CD14-positive monocyte (primary cell): ENCODE data around the gene MOB3B. TPM values are rescaled to one million over a fixed set of nuclear protein-coding genes. Genes with fewer than 3 reads are reported as not detected.

Experiments used
- DNase-seq, 3 donors: peaks; one replicate each; pipeline ENCODE4 v3.0.0-alpha.2; 2011 to 2022
- H2AFZ ChIP-seq: 2 replicates; pipeline ENCODE4 v1.6.0; 2012; ENCODE audit warnings: mild to moderate bottlenecking, low read depth, low read length, inconsistent platforms; ENCODE audit not compliant: insufficient read depth, poor library complexity, severe bottlenecking
- H3K27ac ChIP-seq, 2 donors: 1 replicate in 1 of 2; 2 replicates in 1 of 2; pipeline ENCODE4 v1.5.1; 2012 to 2013; ENCODE audit warnings: low read length in 2 of 2, control low read depth in 1 of 2, inconsistent platforms in 1 of 2, low read depth in 1 of 2, mild to moderate bottlenecking in 1 of 2
- H3K27me3 ChIP-seq, 2 donors: one replicate each; pipeline versions ENCODE4 v1.6.0 to v1.6.1; 2011 to 2013; ENCODE audit warnings: low read length in 2 of 2; ENCODE audit not compliant: control insufficient read depth in 2 of 2, insufficient read depth in 2 of 2
- H3K36me3 ChIP-seq, 2 donors: replicated peaks in 1 of 2; 1 replicate in 1 of 2; 2 replicates in 1 of 2; pipeline versions ENCODE4 v1.5.1 to v1.6.1; 2012 to 2013; ENCODE audit warnings: low read length in 2 of 2, control low read depth in 1 of 2, inconsistent platforms in 1 of 2, mild to moderate bottlenecking in 1 of 2; ENCODE audit not compliant: insufficient read depth in 2 of 2, control insufficient read depth in 1 of 2
- H3K4me1 ChIP-seq, 2 donors: 1 replicate in 1 of 2; 2 replicates in 1 of 2; pipeline versions ENCODE4 v1.5.1 to v1.6.1; 2012 to 2013; ENCODE audit warnings: low read length in 2 of 2, control low read depth in 1 of 2, inconsistent platforms in 1 of 2, mild to moderate bottlenecking in 1 of 2, moderate library complexity in 1 of 2; ENCODE audit not compliant: insufficient read depth in 2 of 2, control insufficient read depth in 1 of 2
- H3K4me2 ChIP-seq: replicated peaks from 2 replicates; pipeline ENCODE3; 2012; ENCODE audit warnings: low read length, moderate library complexity, mild to moderate bottlenecking; ENCODE audit not compliant: poor library complexity, severe bottlenecking; ENCODE audit errors: extremely low read depth
- H3K4me3 ChIP-seq, 3 experiments: fragments of 200-600 bp in 1 of 3; sonication (generic) in 1 of 3; replicated peaks in 1 of 3; 1 replicate in 2 of 3; 2 replicates in 1 of 3; pipeline ENCODE4 v1.5.1; 2011 to 2013; ENCODE audit warnings: low read length in 3 of 3, mild to moderate bottlenecking in 3 of 3, control low read depth in 2 of 3, low read depth in 2 of 3, inconsistent platforms in 1 of 3, moderate library complexity in 1 of 3
- H3K79me2 ChIP-seq: 2 replicates; pipeline ENCODE4 v1.6.0; 2012; ENCODE audit warnings: mild to moderate bottlenecking, control low read depth, inconsistent platforms, low read length, moderate library complexity; ENCODE audit not compliant: insufficient read depth
- H3K9ac ChIP-seq: 2 replicates; pipeline ENCODE4 v1.6.0; 2017; ENCODE audit warnings: low read length, mild to moderate bottlenecking; ENCODE audit not compliant: insufficient read depth, poor library complexity, severe bottlenecking
- H3K9me3 ChIP-seq, 2 donors: replicated peaks in 1 of 2; 1 replicate in 1 of 2; 2 replicates in 1 of 2; pipeline versions ENCODE4 v1.5.1 to v1.6.1; 2012 to 2013; ENCODE audit warnings: low read length in 2 of 2, control low read depth in 1 of 2; ENCODE audit not compliant: control insufficient read depth in 1 of 2, insufficient read depth in 1 of 2
- H4K20me1 ChIP-seq: 2 replicates; pipeline ENCODE4 v1.6.0; 2012; ENCODE audit warnings: mild to moderate bottlenecking, low read length, control low read depth, moderate library complexity; ENCODE audit not compliant: insufficient read depth
- H3K27ac Mint-ChIP-seq, 7 donors: one replicate each; pipeline ENCODE4 v1.8.0; 2020; ENCODE audit warnings: mild to moderate bottlenecking in 7 of 7, mixed read lengths in 7 of 7, moderate library complexity in 6 of 7, inconsistent platforms in 2 of 7
- H3K27me3 Mint-ChIP-seq, 3 donors: one replicate each; pipeline ENCODE4 v1.8.0; 2021 to 2022; ENCODE audit warnings: low read depth in 3 of 3, mild to moderate bottlenecking in 3 of 3, mixed read lengths in 3 of 3, moderate library complexity in 3 of 3, inconsistent platforms in 1 of 3
- H3K36me3 Mint-ChIP-seq, 2 donors: one replicate each; pipeline ENCODE4 v1.8.0; 2020; ENCODE audit warnings: mixed read lengths in 2 of 2, inconsistent platforms in 1 of 2, mild to moderate bottlenecking in 1 of 2
- H3K4me1 Mint-ChIP-seq: one replicate; pipeline ENCODE4 v1.8.0; 2020; ENCODE audit warnings: mild to moderate bottlenecking, mixed read lengths
- H3K4me3 Mint-ChIP-seq, 2 donors: one replicate each; pipeline ENCODE4 v1.8.0; 2020; ENCODE audit warnings: mild to moderate bottlenecking in 2 of 2, mixed read lengths in 2 of 2, moderate library complexity in 1 of 2
- H3K9me3 Mint-ChIP-seq, 7 donors: one replicate each; pipeline ENCODE4 v1.8.0; 2020 to 2022; ENCODE audit warnings: mixed read lengths in 7 of 7, mild to moderate bottlenecking in 6 of 7, moderate library complexity in 6 of 7, inconsistent platforms in 2 of 7
- CTCF ChIP-seq: fragments of 200-600 bp; IDR thresholded peaks from one replicate; pipeline ENCODE4 v1.8.0; 2022; ENCODE audit warnings: antibody characterized with exemption, mild to moderate bottlenecking
- WGBS: methylation state at CpG from one replicate; pipeline ENCODE4 v1.1.5; 2013; ENCODE audit warnings: missing lambda C conversion rate; ENCODE audit not compliant: insufficient coverage; 5-methylcytosine and 5-hydroxymethylcytosine counted together
- intact Hi-C, 2 donors: fragments of 100-400 bp; cut with micrococcal nuclease; formaldehyde crosslinking; loops; one replicate each; pipeline versions ENCODE4 v1.15.0 to v1.15.1; 2023
- polyA plus RNA-seq, 3 donors: library from polyadenylated mRNA; depleted of rRNA in 1 of 3; unstranded in 2 of 3; stranded (reverse) in 1 of 3; fragments of 300-500 nt in 2 of 3; fragments of >200 nt in 1 of 3; fragmentation: Illumina TruSeq in 2 of 3; gene quantifications; 1 replicate in 2 of 3; 2 replicates in 1 of 3; pipeline ENCODE4 v1.2.3, GENCODE V29; 2012 to 2021

The MOB3B gene
- polyA plus RNA-seq, 3 donors, result 1.2 to 2.2 (median 1.4) TPM

- H3K27ac Mint-ChIP-seq, result peak overlapping the region; percentile 59 to 93 (median 88)
- H3K79me2 ChIP-seq, result no peaks in the 10 kb centered on the region
- H3K4me3 Mint-ChIP-seq, result no peak overlapping the region
- DNase-seq, result peak; percentile 34 to 70 (median 48)
- peak overlapping the region; percentile 5 for H3K4me2 ChIP-seq
- H3K27me3 ChIP-seq, result no peaks in the 10 kb centered on the region
- H3K9ac ChIP-seq, result no peak overlapping the region
- H3K4me1 ChIP-seq, result peaks cover 19 to 22% of the 10 kb centered on the region in 2 donors
- intact Hi-C loops, result loop anchor here in 1 of 2 donors (2.0 kb wide), 1 partner anchor 209 kb away; no protein-coding TSS in a partner anchor
- H3K4me3 ChIP-seq, result no peak overlapping the region
- TF ChIP-seq CTCF, result no peak
- H3K4me1 Mint-ChIP-seq, result peaks cover 30% of the 10 kb centered on the region
- H3K27ac ChIP-seq, result peak overlapping the region; percentile 45 to 79
- H3K27me3 Mint-ChIP-seq, result no peaks in the 10 kb centered on the region
- H3K36me3 Mint-ChIP-seq, result peaks cover 68 to 84% of the 10 kb centered on the region in 2 donors
- H3K9me3 Mint-ChIP-seq, result no peaks in the 10 kb centered on the region
- peaks cover 37% of the 10 kb centered on the region for H4K20me1 ChIP-seq
- no CpG with 5 or more reads among the region's 5 CpGs for WGBS
- H2AFZ ChIP-seq, result no peak overlapping the region
- no peaks in the 10 kb centered on the region for H3K9me3 ChIP-seq
- peaks cover 56 to 83% of the 10 kb centered on the region in 2 donors for H3K36me3 ChIP-seq
Observed at GRCh38 chr9:27539479-27540441, 10.1 kb upstream of the MOB3B start.

DNA sequence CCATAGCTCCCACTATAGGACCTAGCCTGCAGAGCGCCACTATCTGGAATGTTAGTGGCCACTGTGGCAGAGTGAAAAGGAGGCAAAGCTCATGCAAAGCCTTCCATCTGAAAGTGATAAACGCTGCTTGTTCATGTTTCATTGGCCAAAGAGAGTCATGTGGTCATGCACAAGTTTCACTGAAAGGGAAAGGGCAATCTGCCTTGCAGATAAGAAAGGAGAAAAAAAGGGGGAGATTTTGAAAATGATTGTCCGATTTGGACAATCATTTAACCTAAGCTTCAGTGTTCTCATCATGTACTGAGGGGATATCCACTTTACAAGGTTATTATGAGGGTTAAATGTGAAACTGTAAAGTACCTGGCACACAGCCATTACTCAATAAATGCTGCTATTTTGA is 9.0 kb upstream of the MOB3B start:
- H3K9me3 Mint-ChIP-seq, result no peaks in the 10 kb centered on the region
- Histone ChIP-seq H3K79me2 (no peaks in the 10 kb centered on the region), H3K9me3 (no peaks in the 10 kb centered on the region), H3K9ac (no peak overlapping the region), H3K4me2 (no peak overlapping the region), H3K27ac (no peak overlapping the region), H3K36me3 (peaks cover 51 to 83% of the 10 kb centered on the region in 2 donors), H4K20me1 (peaks cover 34% of the 10 kb centered on the region), H3K4me1 (peaks cover 29% of the 10 kb centered on the region in 2 donors), H3K27me3 (no peaks in the 10 kb centered on the region), H2AFZ (no peak overlapping the region), H3K4me3 (no peak overlapping the region)
- TF ChIP-seq CTCF, result no peak
- H3K4me1 Mint-ChIP-seq, result peaks cover 38% of the 10 kb centered on the region
- no peak overlapping the region for H3K4me3 Mint-ChIP-seq
- intact Hi-C loops, result loop anchor here in 1 of 2 donors (2.0 kb wide), 1 partner anchor 208 kb away; no protein-coding TSS in a partner anchor
- peak overlapping the region in 3 of 7 donors; percentile 14 to 70 (median 37) for H3K27ac Mint-ChIP-seq
- H3K36me3 Mint-ChIP-seq, result peaks cover 71 to 84% of the 10 kb centered on the region in 2 donors
- WGBS, result 100% methylated on average over 2 of the region's 3 CpGs
- no peaks in the 10 kb centered on the region for H3K27me3 Mint-ChIP-seq
- DNase-seq, result no peak
